Endothelial cell of umbilical vein (primary cell): ENCODE results near the gene RET. TPM values are rescaled to one million over a fixed set of nuclear protein-coding genes. Genes with fewer than 3 reads are reported as not detected.

Source experiments
- BruUV-seq: library from RNA; stranded (reverse); fragments of 400-500 nt; replicated peaks from 2 replicates; lab custom pipeline; 2021; lab: Mats Ljungman, UMichigan
- CTCF ChIA-PET: fragments of 300-600, 350-600 bp; sonication (Branson Sonifier 250); formaldehyde crosslinking; loops from one replicate; lab custom pipeline; 2021; ENCODE audit warnings: antibody characterized with exemption, inconsistent platforms; lab: Charles Lee
- POLR2A ChIA-PET: fragments of 300-600, 350-600 bp; sonication (Branson Sonifier 250); formaldehyde crosslinking; loops from one replicate; lab custom pipeline; 2021; ENCODE audit warnings: antibody characterized with exemption, inconsistent platforms; lab: Charles Lee
- DNase-seq: peaks from one replicate; pipeline ENCODE4 v3.0.0-alpha.2; 2011; ENCODE audit warnings: low read depth, low spot score
- FAIRE-seq: peaks from 2 replicates; lab custom pipeline; 2011; peaks lifted over from hg19 to GRCh38; lab: Jason Lieb, UNC
- H2AFZ ChIP-seq: 2 replicates; pipeline ENCODE4 v1.6.0; 2012; ENCODE audit warnings: low read depth, low read length, control low read depth, inconsistent platforms
- H3K27ac ChIP-seq: 2 replicates; pipeline ENCODE4 v1.5.1; 2011; ENCODE audit warnings: low read depth, mild to moderate bottlenecking, control low read depth, low read length, moderate library complexity; ENCODE audit not compliant: insufficient read depth
- H3K27me3 ChIP-seq, 2 experiments: 2 replicates each; pipeline versions ENCODE4 v1.6.0 to v1.6.1; 2011; ENCODE audit warnings: low read length in 2 of 2, mixed read lengths in 1 of 2; ENCODE audit not compliant: control insufficient read depth in 2 of 2, insufficient read depth in 2 of 2
- H3K36me3 ChIP-seq, 2 experiments: 2 replicates in 1 of 2; 3 replicates in 1 of 2; pipeline ENCODE4 v1.5.1; 2011; ENCODE audit warnings: low read length in 2 of 2, mild to moderate bottlenecking in 1 of 2, moderate library complexity in 1 of 2; ENCODE audit not compliant: control insufficient read depth in 2 of 2, insufficient read depth in 2 of 2; ENCODE audit errors: extremely low read depth in 1 of 2
- H3K4me1 ChIP-seq: 3 replicates; pipeline ENCODE4 v1.5.1; 2011; ENCODE audit warnings: mild to moderate bottlenecking, low read length; ENCODE audit not compliant: control insufficient read depth, insufficient read depth; ENCODE audit errors: extremely low read depth
- H3K4me2 ChIP-seq: 2 replicates; pipeline ENCODE4 v1.6.1; 2011; ENCODE audit warnings: low read length, control low read depth, mixed read lengths; ENCODE audit not compliant: insufficient read depth
- H3K4me3 ChIP-seq, 3 experiments: fragments of 200-600 bp in 1 of 3; sonication (generic), shearing (Covaris generic) in 1 of 3; replicated peaks in 1 of 3; 2 replicates each; pipeline ENCODE4 v1.5.1; 2011 to 2016; ENCODE audit warnings: control low read depth in 3 of 3, low read length in 3 of 3, mild to moderate bottlenecking in 2 of 3, inconsistent platforms in 1 of 3, low read depth in 1 of 3, moderate library complexity in 1 of 3; ENCODE audit not compliant: insufficient read depth in 1 of 3
- H3K79me2 ChIP-seq: 2 replicates; pipeline ENCODE4 v1.6.0; 2012; ENCODE audit warnings: low read length, inconsistent platforms; ENCODE audit not compliant: control insufficient read depth, insufficient read depth
- H3K9ac ChIP-seq: replicated peaks from 2 replicates; pipeline ENCODE3; 2011; ENCODE audit warnings: low read length, control low read depth; ENCODE audit not compliant: insufficient read depth; ENCODE audit errors: extremely low read depth
- H3K9me1 ChIP-seq: replicated peaks from 3 replicates; pipeline ENCODE4 v1.6.0; 2011; ENCODE audit warnings: mild to moderate bottlenecking, low read length; ENCODE audit not compliant: control insufficient read depth, insufficient read depth; ENCODE audit errors: extremely low read depth
- H3K9me3 ChIP-seq: replicated peaks from 2 replicates; pipeline ENCODE4 v1.5.1; 2012; ENCODE audit warnings: low read length, inconsistent platforms; ENCODE audit not compliant: control insufficient read depth, insufficient read depth
- H4K20me1 ChIP-seq: replicated peaks from 2 replicates; pipeline ENCODE3; 2011; ENCODE audit warnings: mild to moderate bottlenecking, low read length; ENCODE audit not compliant: control insufficient read depth, insufficient read depth; ENCODE audit errors: extremely low read depth
- EZH2 ChIP-seq: IDR thresholded peaks from 2 replicates; pipeline ENCODE4 v1.6.1; 2012; ENCODE audit warnings: borderline replicate concordance, low read depth, mild to moderate bottlenecking, moderate library complexity, low read length, inconsistent platforms; ENCODE audit not compliant: severe bottlenecking
- FOS ChIP-seq: IDR thresholded peaks from 2 replicates; pipeline ENCODE4 v1.6.1; 2011; ENCODE audit warnings: mild to moderate bottlenecking, low read length, moderate library complexity, borderline replicate concordance; ENCODE audit not compliant: insufficient read depth
- GATA2 ChIP-seq: IDR thresholded peaks from 2 replicates; pipeline ENCODE4 v1.7.0; 2011; ENCODE audit warnings: low read depth, mild to moderate bottlenecking, moderate library complexity, mixed read lengths, low read length; ENCODE audit not compliant: insufficient read length, insufficient read depth
- JUN ChIP-seq: IDR thresholded peaks from 2 replicates; pipeline ENCODE4 v1.6.1; 2011; ENCODE audit warnings: borderline replicate concordance, low read depth; ENCODE audit not compliant: insufficient read length, insufficient read depth
- MYC ChIP-seq: IDR thresholded peaks from one replicate; pipeline ENCODE4 v1.6.1; 2011; ENCODE audit warnings: mild to moderate bottlenecking, low read depth, low read length
- POLR2A ChIP-seq: IDR thresholded peaks from 2 replicates; pipeline ENCODE4 v1.6.1; 2012; ENCODE audit warnings: low read depth, mild to moderate bottlenecking, control low read depth, low read length
- POLR2AphosphoS5 ChIP-seq: IDR thresholded peaks from 2 replicates; pipeline ENCODE4 v1.6.1; 2012; ENCODE audit warnings: low read depth, mild to moderate bottlenecking, control low read depth, low read length, moderate library complexity; ENCODE audit not compliant: insufficient read depth
- dilution Hi-C: fragments of 300-500 bp; cut with MboI; formaldehyde crosslinking; loops from one replicate; pipeline ENCODE4 v1.15.0; 2019; ENCODE audit warnings: low sequenced_read_pairs; ENCODE audit not compliant: extremely low pct_ligation_motif_present
- intact Hi-C: fragments of 100-400 bp; cut with micrococcal nuclease; formaldehyde crosslinking; loops from one replicate; pipeline ENCODE4 v1.10.0; 2022
- polyA plus RNA-seq, 4 experiments: library from polyadenylated mRNA; depleted of rRNA in 3 of 4; stranded (reverse) in 3 of 4; unstranded in 1 of 4; fragments of >200 nt; gene quantifications; 2 replicates each; pipeline versions ENCODE4 v1.2.1 to v1.2.3, GENCODE V29; 2011 to 2012; ENCODE audit warnings: missing spikeins in 1 of 4
- total RNA-seq: library from RNA; stranded (reverse); gene quantifications from 2 replicates; pipeline ENCODE4 v1.2.3, GENCODE V29; 2021
- TF ChIP-seq, protein P1 (sequence below): IDR thresholded peaks from 2 replicates; pipeline ENCODE4 v1.6.1; 2011; ENCODE audit not compliant: insufficient read depth, insufficient read length
- TF ChIP-seq, protein P2 (sequence below), 2 donors: IDR thresholded peaks; 1 replicate in 1 of 2; 2 replicates in 1 of 2; pipeline ENCODE4 v1.5.1; 2011; ENCODE audit warnings: low read length in 2 of 2, mild to moderate bottlenecking in 2 of 2, moderate library complexity in 2 of 2, control low read depth in 1 of 2, inconsistent platforms in 1 of 2, low read depth in 1 of 2; ENCODE audit not compliant: insufficient read depth in 1 of 2; ENCODE audit errors: extremely low read depth in 1 of 2

The RET gene
- total and polyA plus RNA-seq, 2 donors (not counting 3 experiments of a cell fraction or from before 2014, with no cell fraction given): 0.04 to 0.22 TPM

- no peaks in the 10 kb centered on the region for H3K79me2 ChIP-seq
- H3K9ac ChIP-seq: no peak overlapping the region
- TF ChIP-seq MYC: no peak
- TF ChIP-seq EZH2: no peak
- no peak overlapping the region for H2AFZ ChIP-seq
- ChIA-PET CTCF (no interaction called here), POLR2A (no interaction called here)
- dilution Hi-C loops: no loop called here
- intact Hi-C loops: no loop called here
- H3K4me3 ChIP-seq: no peak overlapping the region
- no peak for FAIRE-seq
- BruUV-seq: no TSS peak
- H3K9me1 ChIP-seq: no peaks in the 10 kb centered on the region
- DNase-seq: no peak
- no peaks in the 10 kb centered on the region for H3K4me1 ChIP-seq
- no peaks in the 10 kb centered on the region for H3K27me3 ChIP-seq
- H3K36me3 ChIP-seq: no peaks in the 10 kb centered on the region
- H3K9me3 ChIP-seq: no peaks in the 10 kb centered on the region
- H3K27ac ChIP-seq: no peak overlapping the region
- H4K20me1 ChIP-seq: no peaks in the 10 kb centered on the region
- no peak overlapping the region for H3K4me2 ChIP-seq
These were observed 11.1 kb upstream of the RET start for GRCh38 chr10:43065761-43066160.

GRCh38 chr10:43066481-43066880 is 10.4 kb upstream of the RET start:
- TF ChIP-seq, protein P1, sequence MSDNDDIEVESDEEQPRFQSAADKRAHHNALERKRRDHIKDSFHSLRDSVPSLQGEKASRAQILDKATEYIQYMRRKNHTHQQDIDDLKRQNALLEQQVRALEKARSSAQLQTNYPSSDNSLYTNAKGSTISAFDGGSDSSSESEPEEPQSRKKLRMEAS: no peak
- TF ChIP-seq EZH2: no peak
- TF ChIP-seq MYC: no peak
- TF ChIP-seq POLR2AphosphoS5: no peak
- TF ChIP-seq JUN: no peak
- TF ChIP-seq POLR2A: no peak
- TF ChIP-seq FOS: no peak
- TF ChIP-seq, protein P2, sequence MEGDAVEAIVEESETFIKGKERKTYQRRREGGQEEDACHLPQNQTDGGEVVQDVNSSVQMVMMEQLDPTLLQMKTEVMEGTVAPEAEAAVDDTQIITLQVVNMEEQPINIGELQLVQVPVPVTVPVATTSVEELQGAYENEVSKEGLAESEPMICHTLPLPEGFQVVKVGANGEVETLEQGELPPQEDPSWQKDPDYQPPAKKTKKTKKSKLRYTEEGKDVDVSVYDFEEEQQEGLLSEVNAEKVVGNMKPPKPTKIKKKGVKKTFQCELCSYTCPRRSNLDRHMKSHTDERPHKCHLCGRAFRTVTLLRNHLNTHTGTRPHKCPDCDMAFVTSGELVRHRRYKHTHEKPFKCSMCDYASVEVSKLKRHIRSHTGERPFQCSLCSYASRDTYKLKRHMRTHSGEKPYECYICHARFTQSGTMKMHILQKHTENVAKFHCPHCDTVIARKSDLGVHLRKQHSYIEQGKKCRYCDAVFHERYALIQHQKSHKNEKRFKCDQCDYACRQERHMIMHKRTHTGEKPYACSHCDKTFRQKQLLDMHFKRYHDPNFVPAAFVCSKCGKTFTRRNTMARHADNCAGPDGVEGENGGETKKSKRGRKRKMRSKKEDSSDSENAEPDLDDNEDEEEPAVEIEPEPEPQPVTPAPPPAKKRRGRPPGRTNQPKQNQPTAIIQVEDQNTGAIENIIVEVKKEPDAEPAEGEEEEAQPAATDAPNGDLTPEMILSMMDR (IDR thresholded peaks at IDR 0.05; ENCODE audit: extremely low read depth in 1 of 2, insufficient read depth in 1 of 2, low read depth in 1 of 2, low read length in 2 of 2): no peak
- TF ChIP-seq GATA2: no peak
- no peak overlapping the region for H3K4me2 ChIP-seq
- H4K20me1 ChIP-seq: no peaks in the 10 kb centered on the region
- H3K9me3 ChIP-seq: no peaks in the 10 kb centered on the region
- H3K9me1 ChIP-seq: no peaks in the 10 kb centered on the region
- intact Hi-C loops: no loop called here
- H3K27ac ChIP-seq: no peak overlapping the region
- no peak overlapping the region for H3K4me3 ChIP-seq
- H3K36me3 ChIP-seq: no peaks in the 10 kb centered on the region
- DNase-seq: no peak
- H3K27me3 ChIP-seq: no peaks in the 10 kb centered on the region
- dilution Hi-C loops: no loop called here
- no peaks in the 10 kb centered on the region for H3K79me2 ChIP-seq
- ChIA-PET POLR2A (no interaction called here), CTCF (no interaction called here)
- no peak for FAIRE-seq
- H3K9ac ChIP-seq: no peak overlapping the region
- H3K4me1 ChIP-seq: no peaks in the 10 kb centered on the region
- H2AFZ ChIP-seq: no peak overlapping the region
- BruUV-seq: no TSS peak
